Ovary (tissue), 3 donors: ENCODE measurements around the gene SEPTIN5.

ENCODE experiments used
- CTCF ChIP-seq, 3 donors: fragments of 450-650 bp in 2 of 3; fragments of 200-600 bp in 1 of 3; IDR thresholded peaks; one replicate each; pipeline versions ENCODE4 v1.5.1 to v1.8.0; 2016 to 2022; ENCODE audit warnings: antibody characterized with exemption in 3 of 3, mild to moderate bottlenecking in 1 of 3
- EP300 ChIP-seq: sonication (generic); formaldehyde crosslinking; IDR thresholded peaks from one replicate; pipeline ENCODE4 v1.6.1; 2017; ENCODE audit warnings: antibody characterized with exemption
- POLR2A ChIP-seq: fragments of 450-650 bp; IDR thresholded peaks from one replicate; pipeline ENCODE4 v1.6.1; 2017; ENCODE audit warnings: antibody characterized with exemption, mild to moderate bottlenecking, moderate library complexity
- donor health status: DM: no; HTN: no; CAD: no.

- TF ChIP-seq CTCF (IDR thresholded peaks at IDR 0.05) (no peak), EP300 (no peak), POLR2A (no peak)
Measured at GRCh38 chr22:19710769-19711106, 3.6 kb upstream of the SEPTIN5 start.
